ENCODE measurements around the gene EMCN. TPM values are rescaled to one million over a fixed set of nuclear protein-coding genes. Genes with fewer than 3 reads are reported as not detected.

EMCN gene
- total RNA-seq, 1 experiment from 2014 or later: not detected

GRCh38 chr4:100497791-100498190, 20.0 kb downstream of the EMCN start:
- no peak for DNase-seq (ENCODE audit: low spot score)
- no peaks in the 10 kb centered on the region for H3K4me1 Mint-ChIP-seq
- ChIA-PET POLR2A (no interaction called here), CTCF (no interaction called here)
- no peaks in the 10 kb centered on the region for H3K9me3 Mint-ChIP-seq
- H3K27me3 Mint-ChIP-seq (ENCODE audit: low read depth): no peaks in the 10 kb centered on the region
- ATAC-seq: no peak
- H3K27ac Mint-ChIP-seq: no peak overlapping the region
- no peak overlapping the region for H3K4me3 Mint-ChIP-seq
- TF ChIP-seq ZNF423 (CRISPR knock-in tag; IDR thresholded peaks at IDR 0.05) (no peak), OVOL2 (CRISPR knock-in tag; IDR thresholded peaks at IDR 0.05; ENCODE audit: borderline replicate concordance) (no peak), KAT7 (CRISPR knock-in tag; IDR thresholded peaks at IDR 0.05; ENCODE audit: borderline replicate concordance) (no peak), NFYB (CRISPR knock-in tag; conservative IDR thresholded peaks at IDR 0.05; ENCODE audit: low read depth) (no peak), NFATC4 (CRISPR knock-in tag; IDR thresholded peaks at IDR 0.05) (no peak), JUN (CRISPR knock-in tag; IDR thresholded peaks at IDR 0.05) (no peak)
- H3K36me3 Mint-ChIP-seq: no peaks in the 10 kb centered on the region

- Mint-ChIP-seq H3K4me3 (no peak overlapping the region), H3K27me3 (ENCODE audit: low read depth) (no peaks in the 10 kb centered on the region), H3K36me3 (0 out of 2 replicates have a peak, but pooled peaks cover 2% of the 10 kb centered on the region), H3K4me1 (no peaks in the 10 kb centered on the region), H3K27ac (no peak overlapping the region), H3K9me3 (peaks cover 5% of the 10 kb centered on the region)
- DNase-seq (ENCODE audit: low spot score): no peak
- POLR2A ChIA-PET: no interaction called here
- no peak for ATAC-seq
- CTCF ChIA-PET: no interaction called here
- no peak for TF ChIP-seq RELA (CRISPR knock-in tag; IDR thresholded peaks at IDR 0.05; ENCODE audit: borderline replicate concordance)
- TF ChIP-seq PRDM15 (CRISPR knock-in tag; IDR thresholded peaks at IDR 0.05): no peak
- no peak for TF ChIP-seq ZNF396 (CRISPR knock-in tag; IDR thresholded peaks at IDR 0.05; ENCODE audit: borderline replicate concordance)
- TF ChIP-seq ZBTB43 (CRISPR knock-in tag; IDR thresholded peaks at IDR 0.05): no peak
- TF ChIP-seq RORB (CRISPR knock-in tag; IDR thresholded peaks at IDR 0.05): no peak
- TF ChIP-seq ZNF317 (CRISPR knock-in tag; IDR thresholded peaks at IDR 0.05; ENCODE audit: borderline replicate concordance, low read depth): no peak
- no peak for TF ChIP-seq ZNF219 (CRISPR knock-in tag; IDR thresholded peaks at IDR 0.05; ENCODE audit: borderline replicate concordance)
- no peak for TF ChIP-seq TP53 (CRISPR knock-in tag; IDR thresholded peaks at IDR 0.05)
- TF ChIP-seq ARID4B (CRISPR knock-in tag; IDR thresholded peaks at IDR 0.05; ENCODE audit: borderline replicate concordance): no peak
- TF ChIP-seq GABPB1 (CRISPR knock-in tag; IDR thresholded peaks at IDR 0.05): no peak
- no peak for TF ChIP-seq ZNF512 (CRISPR knock-in tag; IDR thresholded peaks at IDR 0.05; ENCODE audit: borderline replicate concordance)
- TF ChIP-seq NFE2L1 (CRISPR knock-in tag; IDR thresholded peaks at IDR 0.05): no peak
- TF ChIP-seq CDX4 (CRISPR knock-in tag; IDR thresholded peaks at IDR 0.05; ENCODE audit: borderline replicate concordance): no peak
Measured at GRCh38 chr4:100495074-100495473, 22.7 kb downstream of the EMCN start.
